ENCODE measurements around the gene RAMACL. TPM values are rescaled to one million over a fixed set of nuclear protein-coding genes. Genes with fewer than 3 reads are reported as not detected.
A peak's percentile ranks its signal among the peaks of the same experiment; 100 is the strongest.
"Not testable (repeated sequence)": the region's sequence is repeated elsewhere in the genome, so short reads cannot be mapped to it uniquely, and the experiment has no call there.

The RAMACL gene
- total and polyA plus RNA-seq, 4 experiments from 2014 or later: 0.30 to 0.41 (median 0.40) TPM

DNA sequence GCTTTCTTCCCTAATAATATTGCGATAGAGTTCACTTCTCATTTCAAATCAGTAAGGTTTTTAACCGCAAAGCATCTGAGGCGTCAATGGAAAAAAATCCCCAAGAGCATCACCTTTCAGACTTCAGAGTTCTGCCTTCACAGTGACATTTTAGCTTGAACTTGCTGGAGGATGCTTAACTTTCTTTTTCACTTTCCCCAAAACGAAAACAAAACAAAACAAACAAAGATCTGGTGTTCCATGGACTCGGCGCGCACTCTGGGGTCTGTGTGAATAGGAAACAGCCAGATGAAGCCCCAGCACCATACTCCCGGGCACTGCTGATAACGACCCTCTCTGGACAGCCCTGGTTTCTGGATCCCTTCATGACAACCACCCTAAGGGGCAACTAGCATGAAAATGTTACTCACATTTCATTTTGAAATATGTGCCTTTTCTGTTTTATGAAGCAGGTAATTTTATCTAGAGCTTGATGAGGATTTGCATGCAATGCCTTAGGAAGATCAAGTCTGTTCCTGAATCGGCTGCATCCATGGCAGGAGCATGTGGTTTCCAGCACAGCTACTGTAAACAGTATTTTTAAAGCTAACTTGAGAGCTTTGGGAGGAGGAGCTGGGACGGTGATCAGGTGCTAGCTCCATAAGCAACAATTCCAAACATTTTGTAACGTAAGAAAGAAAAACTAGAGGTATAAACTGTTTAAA, 44.5 kb downstream of the RAMACL start:
- POLR2A ChIA-PET (ENCODE audit: partially characterized antibody): interaction anchor here (0.8 to 2.6 kb wide), 10 partner anchors 8 to 131 kb away, joined by 3 to 29 read pairs (median 4); partner anchors contain the start of gene RPS6KA2
- Mint-ChIP-seq H3K9me3 (peaks cover 0 to 2% (median 0%) of the 10 kb centered on the region in 8 donors), H3K4me3 (peak overlapping the region; percentile 72 to 92 (median 88)), H3K36me3 (peaks cover 0 to 3% of the 10 kb centered on the region in 2 donors), H3K27me3 (no peaks in the 10 kb centered on the region), H3K4me1 (peaks cover 18 to 38% (median 28%) of the 10 kb centered on the region in 4 donors), H3K27ac (peak overlapping the region; percentile 81 to 97 (median 91))
- H3K9me3 ChIP-seq (ENCODE audit: control insufficient read depth in 1 of 2, low read length in 2 of 2): no peaks in the 10 kb centered on the region
- H3K27me3 ChIP-seq (ENCODE audit: insufficient read depth, low read length): no peaks in the 10 kb centered on the region
- peak overlapping the region in 1 of 2 donors; percentile 51 for H3K4me3 ChIP-seq (ENCODE audit: low read length in 2 of 2)
- CTCF ChIA-PET (ENCODE audit: partially characterized antibody): interaction anchor here (1.1 to 1.3 kb wide), 3 partner anchors 107 to 266 kb away, joined by 3 to 4 read pairs (median 3); no protein-coding TSS in a partner anchor
- H3K27ac ChIP-seq (ENCODE audit: low read depth, low read length): peak overlapping the region; percentile 66
- intact Hi-C loops (cut with micrococcal nuclease): loop anchor here (1.0 to 5.0 kb wide), 2 partner anchors 55 to 85 kb away; partner anchors contain the start of gene RPS6KA2
- peak; percentile 22 to 49 (median 27) for DNase-seq
- no peaks in the 10 kb centered on the region for H3K36me3 ChIP-seq (ENCODE audit: insufficient read depth, low read length)
- peaks cover 24% of the 10 kb centered on the region for H3K4me1 ChIP-seq (ENCODE audit: insufficient read depth, low read length)

GRCh38 chr6:166541366-166541765, 45.1 kb downstream of the RAMACL start:
- peaks cover 24% of the 10 kb centered on the region for H3K4me1 ChIP-seq (ENCODE audit: insufficient read depth, low read length)
- CTCF ChIA-PET (ENCODE audit: partially characterized antibody): interaction anchor here (1.3 kb wide), 2 partner anchors 130 to 265 kb away, joined by 3 to 4 read pairs; no protein-coding TSS in a partner anchor
- H3K27ac Mint-ChIP-seq: peak overlapping the region; percentile 81 to 97 (median 91)
- peak overlapping the region; percentile 72 to 92 (median 88) for H3K4me3 Mint-ChIP-seq
- H3K4me1 Mint-ChIP-seq: peaks cover 18 to 38% (median 28%) of the 10 kb centered on the region in 4 donors
- intact Hi-C loops (cut with micrococcal nuclease): loop anchor here (1.0 to 5.0 kb wide), 2 partner anchors 54 to 86 kb away; partner anchors contain the start of gene RPS6KA2
- H3K27ac ChIP-seq (ENCODE audit: low read depth, low read length): peak overlapping the region; percentile 66
- no peaks in the 10 kb centered on the region for H3K36me3 ChIP-seq (ENCODE audit: insufficient read depth, low read length)
- no peaks in the 10 kb centered on the region for H3K27me3 ChIP-seq (ENCODE audit: insufficient read depth, low read length)
- POLR2A ChIA-PET (ENCODE audit: partially characterized antibody): interaction anchor here (0.6 to 2.6 kb wide), 14 partner anchors 9 to 199 kb away, joined by 3 to 29 read pairs (median 4); partner anchors contain the start of genes RPS6KA2 and SFT2D1
- H3K27me3 Mint-ChIP-seq: no peaks in the 10 kb centered on the region
- peak overlapping the region in 1 of 2 donors; percentile 51 for H3K4me3 ChIP-seq (ENCODE audit: low read length in 2 of 2)
- DNase-seq: peak in 2 of 5 donors; percentile 3 to 43
- H3K36me3 Mint-ChIP-seq: peaks cover 0 to 3% of the 10 kb centered on the region in 2 donors
- no peaks in the 10 kb centered on the region for H3K9me3 ChIP-seq (ENCODE audit: control insufficient read depth in 1 of 2, low read length in 2 of 2)
- H3K9me3 Mint-ChIP-seq: peaks cover 0 to 2% (median 0%) of the 10 kb centered on the region in 8 donors

GRCh38 chr6:166540631-166541331, 45.7 kb downstream of the RAMACL start:
- peaks cover 0 to 2% (median 0%) of the 10 kb centered on the region in 8 donors for H3K9me3 Mint-ChIP-seq
- peaks cover 24% of the 10 kb centered on the region for H3K4me1 ChIP-seq (ENCODE audit: insufficient read depth, low read length)
- DNase-seq: peak; percentile 64 to 88 (median 70)
- no peaks in the 10 kb centered on the region for H3K27me3 ChIP-seq (ENCODE audit: insufficient read depth, low read length)
- H3K4me1 Mint-ChIP-seq: peaks cover 18 to 38% (median 28%) of the 10 kb centered on the region in 4 donors
- ChIA-PET POLR2A (ENCODE audit: partially characterized antibody) (interaction anchor here (0.6 to 2.6 kb wide), 12 partner anchors 13 to 198 kb away, joined by 3 to 29 read pairs (median 4); partner anchors contain the start of genes RPS6KA2 and SFT2D1), CTCF (ENCODE audit: partially characterized antibody) (interaction anchor here (1.3 kb wide), 2 partner anchors 129 to 265 kb away, joined by 3 to 4 read pairs; no protein-coding TSS in a partner anchor)
- peak overlapping the region; percentile 81 to 97 (median 91) for H3K27ac Mint-ChIP-seq
- H3K9me3 ChIP-seq (ENCODE audit: control insufficient read depth in 1 of 2, low read length in 2 of 2): no peaks in the 10 kb centered on the region
- peak overlapping the region; percentile 72 to 92 (median 88) for H3K4me3 Mint-ChIP-seq
- peak overlapping the region in 1 of 2 donors; percentile 51 for H3K4me3 ChIP-seq (ENCODE audit: low read length in 2 of 2)
- intact Hi-C loops (cut with micrococcal nuclease): loop anchor here (1.0 to 5.0 kb wide), 2 partner anchors 53 to 87 kb away; partner anchors contain the start of gene RPS6KA2
- no peaks in the 10 kb centered on the region for H3K36me3 ChIP-seq (ENCODE audit: insufficient read depth, low read length)
- peak overlapping the region; percentile 66 for H3K27ac ChIP-seq (ENCODE audit: low read depth, low read length)
- H3K27me3 Mint-ChIP-seq: no peaks in the 10 kb centered on the region
- H3K36me3 Mint-ChIP-seq: peaks cover 0 to 3% of the 10 kb centered on the region in 2 donors

DNA sequence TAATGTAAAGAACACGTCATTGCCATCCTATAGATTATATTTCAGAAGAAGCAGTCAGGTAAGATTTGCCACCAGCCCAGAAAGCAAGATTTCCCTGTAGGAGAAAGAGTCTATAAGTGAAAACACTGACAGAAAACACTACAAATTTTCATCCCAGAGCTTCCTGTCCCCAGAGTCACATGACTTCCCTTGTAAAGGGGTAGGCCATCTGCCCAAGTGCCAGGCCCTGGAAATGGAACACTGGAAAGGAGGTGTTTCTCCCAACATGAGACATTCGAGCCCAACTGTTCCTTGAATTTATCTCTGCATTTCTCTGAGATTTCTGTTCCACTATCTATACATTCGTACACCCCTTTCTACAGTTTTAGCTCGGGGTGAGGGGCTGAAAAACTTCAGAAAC, 46.9 kb downstream of the RAMACL start:
- POLR2A ChIA-PET (ENCODE audit: partially characterized antibody): no interaction called here
- Histone ChIP-seq H3K4me1 (ENCODE audit: insufficient read depth, low read length) (peaks cover 24% of the 10 kb centered on the region), H3K36me3 (ENCODE audit: insufficient read depth, low read length) (no peaks in the 10 kb centered on the region), H3K4me3 (ENCODE audit: low read length in 2 of 2) (no peak overlapping the region), H3K9me3 (ENCODE audit: control insufficient read depth in 1 of 2, low read length in 2 of 2) (no peaks in the 10 kb centered on the region), H3K27ac (ENCODE audit: low read depth, low read length) (no peak overlapping the region), H3K27me3 (ENCODE audit: insufficient read depth, low read length) (no peaks in the 10 kb centered on the region)
- intact Hi-C loops (cut with micrococcal nuclease): no loop called here
- Mint-ChIP-seq H3K27ac (peak overlapping the region in 2 of 7 donors; percentile 16 to 25), H3K36me3 (peaks cover 0 to 10% of the 10 kb centered on the region in 2 donors), H3K4me1 (peaks cover 18 to 38% (median 28%) of the 10 kb centered on the region in 4 donors), H3K27me3 (no peaks in the 10 kb centered on the region), H3K9me3 (peaks cover 0 to 2% (median 0%) of the 10 kb centered on the region in 8 donors), H3K4me3 (peak overlapping the region in 1 of 8 donors; percentile 17)
- DNase-seq: no peak
- CTCF ChIA-PET (ENCODE audit: partially characterized antibody): no interaction called here

- H3K9me3 Mint-ChIP-seq; H3K27ac Mint-ChIP-seq; POLR2A ChIA-PET (ENCODE audit: partially characterized antibody); CTCF ChIA-PET (ENCODE audit: partially characterized antibody); H3K27me3 Mint-ChIP-seq; H3K27me3 ChIP-seq (ENCODE audit: insufficient read depth, low read length); H3K4me3 ChIP-seq (ENCODE audit: low read length in 2 of 2); H3K9me3 ChIP-seq (ENCODE audit: control insufficient read depth in 1 of 2, low read length in 2 of 2); intact Hi-C loops (cut with micrococcal nuclease); H3K36me3 Mint-ChIP-seq; H3K27ac ChIP-seq (ENCODE audit: low read depth, low read length); DNase-seq; H3K4me3 Mint-ChIP-seq; H3K36me3 ChIP-seq (ENCODE audit: insufficient read depth, low read length): not testable (repeated sequence)
- peaks cover 24% of the 10 kb centered on the region for H3K4me1 ChIP-seq (ENCODE audit: insufficient read depth, low read length)
- peaks cover 18 to 38% (median 28%) of the 10 kb centered on the region in 4 donors for H3K4me1 Mint-ChIP-seq
These were observed 47.5 kb downstream of the RAMACL start for GRCh38 chr6:166539011-166539385.

DNA sequence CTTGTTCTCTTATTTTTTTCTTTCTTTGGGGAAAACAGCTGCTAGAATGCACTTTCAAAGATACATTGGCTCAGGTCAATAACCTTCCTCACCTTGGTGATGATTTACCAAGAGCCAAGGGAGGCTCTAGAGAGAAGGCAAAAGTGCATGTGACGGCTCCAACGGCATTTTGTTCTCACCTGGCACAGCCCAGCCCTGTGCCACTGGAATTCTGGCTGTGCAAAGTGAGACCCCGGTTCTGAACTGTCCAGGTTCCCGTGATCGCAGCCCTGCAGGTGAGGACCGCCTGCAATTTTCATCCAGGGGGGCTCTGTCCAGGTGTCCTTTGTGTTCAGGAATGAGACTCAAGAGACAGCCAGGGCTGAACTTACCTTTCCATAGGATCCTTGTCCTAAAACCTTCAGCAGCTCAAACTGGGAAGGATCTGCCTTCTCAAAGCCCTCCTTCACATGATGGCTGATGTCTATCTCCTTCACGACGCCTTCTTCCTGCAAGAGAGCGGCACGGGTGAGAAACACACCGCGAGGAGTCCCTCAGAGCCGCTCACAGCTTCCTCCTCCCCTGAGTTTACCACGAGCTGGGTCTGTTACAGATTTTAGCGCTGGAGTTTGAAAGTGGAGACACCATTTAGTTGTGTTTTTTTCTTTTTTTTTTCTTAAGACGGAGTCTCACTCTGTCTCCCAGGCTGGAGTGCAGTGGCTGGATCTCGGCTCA, 48.0 kb downstream of the RAMACL start:
- Histone ChIP-seq H3K4me1 (ENCODE audit: insufficient read depth, low read length) (peaks cover 24% of the 10 kb centered on the region), H3K9me3 (ENCODE audit: control insufficient read depth in 1 of 2, low read length in 2 of 2) (no peaks in the 10 kb centered on the region), H3K27ac (ENCODE audit: low read depth, low read length) (no peak overlapping the region), H3K27me3 (ENCODE audit: insufficient read depth, low read length) (no peaks in the 10 kb centered on the region), H3K36me3 (ENCODE audit: insufficient read depth, low read length) (no peaks in the 10 kb centered on the region), H3K4me3 (ENCODE audit: low read length in 2 of 2) (no peak overlapping the region)
- H3K4me1 Mint-ChIP-seq: peaks cover 18 to 36% (median 28%) of the 10 kb centered on the region in 4 donors
- ChIA-PET POLR2A (ENCODE audit: partially characterized antibody) (no interaction called here), CTCF (ENCODE audit: partially characterized antibody) (no interaction called here)
- intact Hi-C loops (cut with micrococcal nuclease): no loop called here
- peaks cover 0 to 8% of the 10 kb centered on the region in 2 donors for H3K36me3 Mint-ChIP-seq
- no peak for DNase-seq
- H3K27me3 Mint-ChIP-seq: no peaks in the 10 kb centered on the region
- peaks cover 0 to 2% (median 0%) of the 10 kb centered on the region in 8 donors for H3K9me3 Mint-ChIP-seq
- H3K27ac Mint-ChIP-seq: no peak overlapping the region
- H3K4me3 Mint-ChIP-seq: peak overlapping the region in 1 of 8 donors; percentile 21
